Progenitor cell of endocrine pancreas (in vitro differentiated cells): ENCODE data around the gene CPED1. TPM values are rescaled to one million over a fixed set of nuclear protein-coding genes. Genes with fewer than 3 reads are reported as not detected.

ENCODE experiments used
- DNase-seq: peaks from one replicate; pipeline ENCODE4 v3.0.0; 2021; ENCODE audit warnings: low spot score; ENCODE audit not compliant: unreplicated experiment
- H3K27ac Mint-ChIP-seq: 2 replicates; pipeline ENCODE4 v1.8.0; 2021; ENCODE audit warnings: mild to moderate bottlenecking, moderate library complexity, mixed read lengths
- H3K27me3 Mint-ChIP-seq: 2 replicates; pipeline ENCODE4 v1.8.0; 2021; ENCODE audit warnings: mixed read lengths
- H3K36me3 Mint-ChIP-seq: 2 replicates; pipeline ENCODE4 v1.8.0; 2022; ENCODE audit warnings: mixed read lengths; ENCODE audit not compliant: insufficient read depth
- H3K4me1 Mint-ChIP-seq: 2 replicates; pipeline ENCODE4 v1.8.0; 2021; ENCODE audit warnings: low read depth, mixed read lengths
- H3K4me3 Mint-ChIP-seq: 2 replicates; pipeline ENCODE4 v1.8.0; 2021; ENCODE audit warnings: low read depth, mild to moderate bottlenecking, moderate library complexity, mixed read lengths
- H3K9me3 Mint-ChIP-seq: 2 replicates; pipeline ENCODE4 v1.8.0; 2021; ENCODE audit warnings: low read depth, mixed read lengths
- total RNA-seq: library from RNA; stranded (reverse); gene quantifications from 2 replicates; pipeline ENCODE4 v1.2.1, GENCODE V29; 2021
- TF ChIP-seq, protein P1 (sequence below): fragments of 200-600 bp; sonication (generic); IDR thresholded peaks from one replicate; pipeline ENCODE4 v1.5.0; 2021; ENCODE audit warnings: antibody characterized with exemption, mild to moderate bottlenecking; ENCODE audit not compliant: unreplicated experiment

CPED1 gene
- total RNA-seq, 1 donor from 2014 or later: 1.1 TPM

DNA sequence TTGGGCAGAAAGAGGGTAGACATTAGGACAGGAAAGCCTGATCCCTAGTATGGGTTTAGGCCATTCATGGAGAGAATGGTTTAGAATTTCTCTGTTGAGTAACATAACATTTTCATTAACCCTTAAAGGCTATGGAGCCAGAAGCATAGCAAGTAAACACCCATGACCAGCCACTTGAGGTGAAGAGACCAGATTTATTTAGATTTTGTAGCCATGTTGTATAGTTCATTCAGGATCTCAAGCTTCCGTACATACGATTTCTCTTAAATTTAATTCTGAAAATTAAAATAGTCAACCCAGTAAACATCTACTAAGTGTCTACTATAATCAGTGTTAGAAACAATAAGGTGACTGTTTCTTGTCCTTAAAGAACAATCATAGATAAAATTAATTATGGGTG, 51.5 kb downstream of the CPED1 start:
- TF ChIP-seq, protein P1, sequence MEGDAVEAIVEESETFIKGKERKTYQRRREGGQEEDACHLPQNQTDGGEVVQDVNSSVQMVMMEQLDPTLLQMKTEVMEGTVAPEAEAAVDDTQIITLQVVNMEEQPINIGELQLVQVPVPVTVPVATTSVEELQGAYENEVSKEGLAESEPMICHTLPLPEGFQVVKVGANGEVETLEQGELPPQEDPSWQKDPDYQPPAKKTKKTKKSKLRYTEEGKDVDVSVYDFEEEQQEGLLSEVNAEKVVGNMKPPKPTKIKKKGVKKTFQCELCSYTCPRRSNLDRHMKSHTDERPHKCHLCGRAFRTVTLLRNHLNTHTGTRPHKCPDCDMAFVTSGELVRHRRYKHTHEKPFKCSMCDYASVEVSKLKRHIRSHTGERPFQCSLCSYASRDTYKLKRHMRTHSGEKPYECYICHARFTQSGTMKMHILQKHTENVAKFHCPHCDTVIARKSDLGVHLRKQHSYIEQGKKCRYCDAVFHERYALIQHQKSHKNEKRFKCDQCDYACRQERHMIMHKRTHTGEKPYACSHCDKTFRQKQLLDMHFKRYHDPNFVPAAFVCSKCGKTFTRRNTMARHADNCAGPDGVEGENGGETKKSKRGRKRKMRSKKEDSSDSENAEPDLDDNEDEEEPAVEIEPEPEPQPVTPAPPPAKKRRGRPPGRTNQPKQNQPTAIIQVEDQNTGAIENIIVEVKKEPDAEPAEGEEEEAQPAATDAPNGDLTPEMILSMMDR: no peak
- Mint-ChIP-seq H3K9me3 (peaks cover 12% of the 10 kb centered on the region), H3K4me1 (peaks cover 6% of the 10 kb centered on the region), H3K36me3 (peaks cover 1% of the 10 kb centered on the region), H3K27me3 (no peaks in the 10 kb centered on the region), H3K4me3 (no peak overlapping the region), H3K27ac (no peak overlapping the region)
- DNase-seq: no peak

GRCh38 chr7:121041516-121042148, 53.1 kb downstream of the CPED1 start:
- Mint-ChIP-seq H3K27me3 (no peaks in the 10 kb centered on the region), H3K4me1 (peaks cover 6% of the 10 kb centered on the region), H3K36me3 (peaks cover 1% of the 10 kb centered on the region), H3K9me3 (peaks cover 10% of the 10 kb centered on the region), H3K4me3 (no peak overlapping the region), H3K27ac (no peak overlapping the region)
- no peak for DNase-seq
- TF ChIP-seq, protein P1: no peak

DNA sequence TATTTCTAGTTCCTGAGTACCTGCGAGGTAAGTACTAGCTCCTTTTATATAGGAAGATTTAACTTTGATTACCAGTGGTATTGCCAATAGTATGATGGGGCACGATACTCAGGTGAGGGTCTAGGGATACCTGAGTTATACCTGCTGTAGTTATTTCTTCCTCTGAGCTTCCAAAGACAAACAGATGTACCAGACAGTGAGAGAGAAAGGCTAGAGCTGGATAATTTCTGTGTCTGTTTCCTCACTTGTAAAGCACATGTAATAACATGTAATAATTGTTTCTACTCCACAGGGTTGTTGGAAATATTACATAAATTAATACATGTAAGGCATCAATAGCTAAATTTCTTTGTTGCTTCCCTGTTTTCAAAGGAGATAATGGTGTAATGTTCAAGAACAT, 53.7 kb downstream of the CPED1 start:
- Mint-ChIP-seq H3K9me3 (peaks cover 4% of the 10 kb centered on the region), H3K27ac (no peak overlapping the region), H3K4me3 (no peak overlapping the region), H3K4me1 (peaks cover 6% of the 10 kb centered on the region), H3K36me3 (no peaks in the 10 kb centered on the region), H3K27me3 (no peaks in the 10 kb centered on the region)
- TF ChIP-seq, protein P1: no peak
- no peak for DNase-seq

DNA sequence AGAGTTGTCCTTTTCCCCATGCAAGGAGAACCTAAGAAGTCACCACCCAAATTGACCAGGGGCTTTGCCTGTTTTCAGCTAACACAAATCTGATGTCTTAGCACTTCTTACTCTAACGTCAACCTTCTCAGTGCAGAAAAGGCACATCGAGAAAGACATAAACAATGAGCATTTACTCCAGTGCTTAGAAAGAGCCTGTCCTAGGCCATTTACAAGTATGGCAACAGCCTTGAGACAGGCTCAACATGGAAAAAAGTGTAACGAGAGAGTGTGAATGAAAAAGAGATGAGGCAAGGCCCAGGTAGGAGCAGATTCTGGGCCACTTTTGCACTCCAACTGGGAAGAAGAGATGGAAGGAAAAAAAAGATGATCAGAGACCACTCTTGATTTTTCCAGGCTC, 54.4 kb downstream of the CPED1 start:
- Mint-ChIP-seq H3K27ac (no peak overlapping the region), H3K9me3 (peaks cover 2% of the 10 kb centered on the region), H3K36me3 (peaks cover under 1% of the 10 kb centered on the region), H3K4me1 (peaks cover 6% of the 10 kb centered on the region), H3K27me3 (no peaks in the 10 kb centered on the region), H3K4me3 (no peak overlapping the region)
- DNase-seq: no peak
- TF ChIP-seq, protein P1: no peak

- Mint-ChIP-seq H3K9me3 (peaks cover 6% of the 10 kb centered on the region), H3K36me3 (peaks cover 2% of the 10 kb centered on the region), H3K27me3 (no peaks in the 10 kb centered on the region), H3K4me3 (no peak overlapping the region), H3K27ac (no peak overlapping the region), H3K4me1 (peaks cover 6% of the 10 kb centered on the region)
- TF ChIP-seq, protein P1: no peak
- DNase-seq: no peak
Observed at GRCh38 chr7:121043314-121044234, 55.1 kb downstream of the CPED1 start.
